ENCODE results near the gene SNAP25. TPM values are rescaled to one million over a fixed set of nuclear protein-coding genes. Genes with fewer than 3 reads are reported as not detected.

Gene SNAP25
- total RNA-seq, 2 donors from 2014 or later: 0.11 TPM; not detected in 1

DNA sequence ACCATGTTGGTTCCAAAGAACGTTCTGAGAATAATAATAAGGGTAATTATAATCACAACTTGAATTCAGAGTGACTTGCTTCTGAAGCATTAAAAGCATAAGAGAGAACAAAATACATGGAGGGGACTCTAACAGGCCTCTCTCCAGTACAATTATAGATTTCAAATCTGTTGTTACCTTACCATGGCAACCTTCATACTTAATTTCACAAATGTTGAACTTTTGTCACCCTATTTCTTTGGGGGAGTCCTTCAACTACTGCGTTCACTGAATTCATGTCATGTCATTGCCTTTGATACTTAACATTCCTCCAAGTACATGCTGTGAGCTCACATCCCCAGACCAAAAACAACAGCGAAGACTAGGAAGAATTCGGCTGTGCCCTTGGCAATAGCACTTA, 111.4 kb downstream of the SNAP25 start:
- peak overlapping the region; percentile 40 for H3K27ac ChIP-seq (ENCODE audit: low read depth, low read length)
- no peaks in the 10 kb centered on the region for H3K27me3 ChIP-seq (ENCODE audit: control insufficient read depth, insufficient read depth, low read length, poor library complexity, severe bottlenecking)
- Mint-ChIP-seq H3K27ac (no peak overlapping the region), H3K9me3 (no peaks in the 10 kb centered on the region), H3K27me3 (ENCODE audit: insufficient read depth) (no peaks in the 10 kb centered on the region), H3K4me1 (peaks cover 3% of the 10 kb centered on the region), H3K36me3 (ENCODE audit: low read depth) (no peaks in the 10 kb centered on the region), H3K4me3 (no peak overlapping the region)
- 83 to 90% methylated on average over 3 to 4 of the region's 4 CpGs for WGBS, 2 experiments (ENCODE audit: insufficient coverage in 1 of 2, insufficient read length in 1 of 2)
- H3K9me3 ChIP-seq (ENCODE audit: control insufficient read depth, low read length): no peaks in the 10 kb centered on the region
- no peaks in the 10 kb centered on the region for H3K36me3 ChIP-seq (ENCODE audit: control insufficient read depth, insufficient read depth, low read length)
- TF ChIP-seq, protein P1, sequence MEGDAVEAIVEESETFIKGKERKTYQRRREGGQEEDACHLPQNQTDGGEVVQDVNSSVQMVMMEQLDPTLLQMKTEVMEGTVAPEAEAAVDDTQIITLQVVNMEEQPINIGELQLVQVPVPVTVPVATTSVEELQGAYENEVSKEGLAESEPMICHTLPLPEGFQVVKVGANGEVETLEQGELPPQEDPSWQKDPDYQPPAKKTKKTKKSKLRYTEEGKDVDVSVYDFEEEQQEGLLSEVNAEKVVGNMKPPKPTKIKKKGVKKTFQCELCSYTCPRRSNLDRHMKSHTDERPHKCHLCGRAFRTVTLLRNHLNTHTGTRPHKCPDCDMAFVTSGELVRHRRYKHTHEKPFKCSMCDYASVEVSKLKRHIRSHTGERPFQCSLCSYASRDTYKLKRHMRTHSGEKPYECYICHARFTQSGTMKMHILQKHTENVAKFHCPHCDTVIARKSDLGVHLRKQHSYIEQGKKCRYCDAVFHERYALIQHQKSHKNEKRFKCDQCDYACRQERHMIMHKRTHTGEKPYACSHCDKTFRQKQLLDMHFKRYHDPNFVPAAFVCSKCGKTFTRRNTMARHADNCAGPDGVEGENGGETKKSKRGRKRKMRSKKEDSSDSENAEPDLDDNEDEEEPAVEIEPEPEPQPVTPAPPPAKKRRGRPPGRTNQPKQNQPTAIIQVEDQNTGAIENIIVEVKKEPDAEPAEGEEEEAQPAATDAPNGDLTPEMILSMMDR (conservative IDR thresholded peaks at IDR 0.05): no peak
- H3K4me3 ChIP-seq (ENCODE audit: low read length): no peak overlapping the region
- no peaks in the 10 kb centered on the region for H3K4me1 ChIP-seq (ENCODE audit: control insufficient read depth, insufficient read depth, low read length)
- DNase-seq: no peak
- H3K9ac ChIP-seq (ENCODE audit: extremely low read depth, low read length, poor library complexity, severe bottlenecking): no peak overlapping the region

- H3K4me3 ChIP-seq (ENCODE audit: low read length): no peak overlapping the region
- H3K27me3 ChIP-seq (ENCODE audit: control insufficient read depth, insufficient read depth, low read length, poor library complexity, severe bottlenecking): no peaks in the 10 kb centered on the region
- WGBS, 2 experiments (ENCODE audit: insufficient coverage in 1 of 2, insufficient read length in 1 of 2): 71 to 88% methylated on average over 2 to 4 of the region's 4 CpGs
- H3K9ac ChIP-seq (ENCODE audit: extremely low read depth, low read length, poor library complexity, severe bottlenecking): no peak overlapping the region
- no peak overlapping the region for H3K4me3 Mint-ChIP-seq
- no peak overlapping the region for H3K27ac ChIP-seq (ENCODE audit: low read depth, low read length)
- H3K27me3 Mint-ChIP-seq (ENCODE audit: insufficient read depth): no peaks in the 10 kb centered on the region
- no peaks in the 10 kb centered on the region for H3K9me3 Mint-ChIP-seq
- TF ChIP-seq, protein P1 (conservative IDR thresholded peaks at IDR 0.05): no peak
- no peak overlapping the region for H3K27ac Mint-ChIP-seq
- peaks cover 3% of the 10 kb centered on the region for H3K4me1 Mint-ChIP-seq
- no peak for DNase-seq
- H3K9me3 ChIP-seq (ENCODE audit: control insufficient read depth, low read length): no peaks in the 10 kb centered on the region
- no peaks in the 10 kb centered on the region for H3K36me3 ChIP-seq (ENCODE audit: control insufficient read depth, insufficient read depth, low read length)
- no peaks in the 10 kb centered on the region for H3K36me3 Mint-ChIP-seq (ENCODE audit: low read depth)
- H3K4me1 ChIP-seq (ENCODE audit: control insufficient read depth, insufficient read depth, low read length): no peaks in the 10 kb centered on the region
Observed at GRCh38 chr20:10332656-10333415, 114.2 kb downstream of the SNAP25 start.

- H3K4me3 ChIP-seq (ENCODE audit: low read length): no peak overlapping the region
- H3K4me1 ChIP-seq (ENCODE audit: control insufficient read depth, insufficient read depth, low read length): no peaks in the 10 kb centered on the region
- peaks cover 8% of the 10 kb centered on the region for H3K9me3 ChIP-seq (ENCODE audit: control insufficient read depth, low read length)
- H3K36me3 ChIP-seq (ENCODE audit: control insufficient read depth, insufficient read depth, low read length): no peaks in the 10 kb centered on the region
- no peak overlapping the region for H3K4me3 Mint-ChIP-seq
- no peaks in the 10 kb centered on the region for H3K36me3 Mint-ChIP-seq (ENCODE audit: low read depth)
- H3K9me3 Mint-ChIP-seq: peaks cover 4% of the 10 kb centered on the region
- no peak overlapping the region for H3K27ac Mint-ChIP-seq
- H3K4me1 Mint-ChIP-seq: no peaks in the 10 kb centered on the region
- H3K27ac ChIP-seq (ENCODE audit: low read depth, low read length): no peak overlapping the region
- no peak for DNase-seq
- TF ChIP-seq, protein P1 (conservative IDR thresholded peaks at IDR 0.05): no peak
- 85 to 96% methylated on average over 2 of the region's 2 CpGs for WGBS, 2 experiments (ENCODE audit: insufficient coverage in 1 of 2, insufficient read length in 1 of 2)
- H3K27me3 ChIP-seq (ENCODE audit: control insufficient read depth, insufficient read depth, low read length, poor library complexity, severe bottlenecking): no peaks in the 10 kb centered on the region
- H3K9ac ChIP-seq (ENCODE audit: extremely low read depth, low read length, poor library complexity, severe bottlenecking): no peak overlapping the region
- H3K27me3 Mint-ChIP-seq (ENCODE audit: insufficient read depth): no peaks in the 10 kb centered on the region
Observed at GRCh38 chr20:10336959-10337729, 118.5 kb downstream of the SNAP25 start.

Measured in endodermal cell (in vitro differentiated cells).